ENCODE results near the gene RETSAT.

Gene RETSAT

DNA sequence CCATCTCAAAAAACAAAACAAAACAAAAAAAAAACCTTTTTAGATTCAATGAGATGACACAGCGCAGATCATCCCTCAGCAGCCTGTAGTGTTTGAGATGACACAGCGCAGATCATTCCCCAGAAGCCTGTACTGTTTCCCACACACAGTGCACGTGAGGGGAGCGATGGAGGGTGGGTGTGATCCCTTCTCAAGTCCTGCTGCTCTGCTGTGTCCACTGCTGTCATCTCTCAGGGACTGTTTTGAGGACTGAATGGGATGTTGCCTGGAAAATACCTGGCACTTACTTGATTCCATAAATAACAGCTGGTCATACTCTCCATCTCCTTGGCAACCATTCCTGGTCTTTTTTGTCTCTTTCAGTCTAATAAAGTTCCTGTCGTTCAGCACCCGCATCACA is 52.2 kb downstream of the RETSAT start:
- DNase-seq (ENCODE audit: low read depth) = no peak
- TF ChIP-seq, protein P1, sequence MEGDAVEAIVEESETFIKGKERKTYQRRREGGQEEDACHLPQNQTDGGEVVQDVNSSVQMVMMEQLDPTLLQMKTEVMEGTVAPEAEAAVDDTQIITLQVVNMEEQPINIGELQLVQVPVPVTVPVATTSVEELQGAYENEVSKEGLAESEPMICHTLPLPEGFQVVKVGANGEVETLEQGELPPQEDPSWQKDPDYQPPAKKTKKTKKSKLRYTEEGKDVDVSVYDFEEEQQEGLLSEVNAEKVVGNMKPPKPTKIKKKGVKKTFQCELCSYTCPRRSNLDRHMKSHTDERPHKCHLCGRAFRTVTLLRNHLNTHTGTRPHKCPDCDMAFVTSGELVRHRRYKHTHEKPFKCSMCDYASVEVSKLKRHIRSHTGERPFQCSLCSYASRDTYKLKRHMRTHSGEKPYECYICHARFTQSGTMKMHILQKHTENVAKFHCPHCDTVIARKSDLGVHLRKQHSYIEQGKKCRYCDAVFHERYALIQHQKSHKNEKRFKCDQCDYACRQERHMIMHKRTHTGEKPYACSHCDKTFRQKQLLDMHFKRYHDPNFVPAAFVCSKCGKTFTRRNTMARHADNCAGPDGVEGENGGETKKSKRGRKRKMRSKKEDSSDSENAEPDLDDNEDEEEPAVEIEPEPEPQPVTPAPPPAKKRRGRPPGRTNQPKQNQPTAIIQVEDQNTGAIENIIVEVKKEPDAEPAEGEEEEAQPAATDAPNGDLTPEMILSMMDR (conservative IDR thresholded peaks at IDR 0.05; ENCODE audit: low read length) = no peak
- H3K4me3 ChIP-seq (ENCODE audit: low read length) = no peak overlapping the region
